Measurements from ENCODE around the gene FUT4.

Gene FUT4

DNA sequence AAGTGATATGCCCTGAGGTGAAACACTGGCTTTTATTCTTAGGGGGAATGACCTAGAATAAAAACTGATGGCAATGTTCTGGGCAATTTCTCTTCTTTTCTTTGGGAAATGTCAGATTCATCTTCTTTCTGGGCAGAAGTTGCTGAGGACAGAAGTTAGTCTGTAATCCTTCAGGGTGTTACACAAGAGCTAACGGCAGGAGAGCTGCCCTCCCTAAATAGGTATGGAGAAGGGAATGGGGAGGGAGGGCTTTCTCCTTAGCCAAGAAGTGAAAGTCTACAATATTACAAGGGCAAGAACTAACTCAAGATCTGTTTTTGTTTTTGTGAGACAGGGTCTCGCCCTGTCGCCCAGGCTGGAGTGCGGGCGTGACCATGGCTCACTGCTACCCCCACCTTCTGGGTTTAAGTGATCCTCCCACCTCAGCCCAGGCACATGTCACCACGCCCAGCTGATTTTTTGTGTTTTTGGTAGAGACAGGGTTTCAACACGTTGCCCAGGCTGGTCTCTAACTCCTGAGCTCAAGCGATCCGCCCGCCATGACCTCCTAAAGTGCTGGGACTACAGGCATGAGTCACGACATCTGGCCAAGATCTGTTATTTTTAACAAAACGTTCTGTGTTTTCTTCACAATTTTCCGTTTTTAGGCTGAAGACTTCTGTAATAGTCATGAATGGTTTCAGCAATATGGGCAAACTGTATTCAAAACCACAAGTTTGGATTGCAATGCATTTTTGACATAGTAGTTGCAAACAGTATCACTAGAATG lies 30.7 kb downstream of the FUT4 start:
- Mint-ChIP-seq H3K27ac (no peak overlapping the region), H3K36me3 (ENCODE audit: low read depth) (no peaks in the 10 kb centered on the region), H3K9me3 (peaks cover 5% of the 10 kb centered on the region), H3K27me3 (ENCODE audit: low read depth) (peaks cover 5% of the 10 kb centered on the region), H3K4me3 (no peak overlapping the region), H3K4me1 (no peaks in the 10 kb centered on the region)
- TF ChIP-seq, protein P1, sequence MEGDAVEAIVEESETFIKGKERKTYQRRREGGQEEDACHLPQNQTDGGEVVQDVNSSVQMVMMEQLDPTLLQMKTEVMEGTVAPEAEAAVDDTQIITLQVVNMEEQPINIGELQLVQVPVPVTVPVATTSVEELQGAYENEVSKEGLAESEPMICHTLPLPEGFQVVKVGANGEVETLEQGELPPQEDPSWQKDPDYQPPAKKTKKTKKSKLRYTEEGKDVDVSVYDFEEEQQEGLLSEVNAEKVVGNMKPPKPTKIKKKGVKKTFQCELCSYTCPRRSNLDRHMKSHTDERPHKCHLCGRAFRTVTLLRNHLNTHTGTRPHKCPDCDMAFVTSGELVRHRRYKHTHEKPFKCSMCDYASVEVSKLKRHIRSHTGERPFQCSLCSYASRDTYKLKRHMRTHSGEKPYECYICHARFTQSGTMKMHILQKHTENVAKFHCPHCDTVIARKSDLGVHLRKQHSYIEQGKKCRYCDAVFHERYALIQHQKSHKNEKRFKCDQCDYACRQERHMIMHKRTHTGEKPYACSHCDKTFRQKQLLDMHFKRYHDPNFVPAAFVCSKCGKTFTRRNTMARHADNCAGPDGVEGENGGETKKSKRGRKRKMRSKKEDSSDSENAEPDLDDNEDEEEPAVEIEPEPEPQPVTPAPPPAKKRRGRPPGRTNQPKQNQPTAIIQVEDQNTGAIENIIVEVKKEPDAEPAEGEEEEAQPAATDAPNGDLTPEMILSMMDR (IDR thresholded peaks at IDR 0.05; ENCODE audit: unreplicated experiment in 3 of 3) = no peak

DNA sequence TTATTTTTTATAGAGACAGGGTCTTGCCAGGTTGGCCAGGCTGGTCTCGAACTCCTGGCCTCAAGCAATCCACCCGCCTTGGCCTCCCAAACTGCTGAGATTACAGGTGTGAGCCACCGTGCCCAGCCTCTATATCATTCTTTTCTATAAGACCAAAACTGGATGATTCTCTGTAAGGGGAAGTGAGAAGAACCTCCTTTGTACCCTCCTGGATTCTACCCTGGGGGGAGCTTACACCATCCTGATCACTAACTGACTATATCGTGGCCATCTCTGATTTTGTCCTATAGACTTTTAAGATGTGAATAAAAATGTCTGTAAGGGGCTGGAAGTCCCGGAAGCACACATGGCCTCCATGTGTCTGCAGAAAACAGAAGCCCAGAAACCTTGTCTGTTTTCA lies 32.6 kb downstream of the FUT4 start:
- H3K27me3 Mint-ChIP-seq (ENCODE audit: low read depth) = peaks cover 5% of the 10 kb centered on the region

GRCh38 chr11:94577841-94578240 lies 34.1 kb downstream of the FUT4 start:
- peaks cover 5% of the 10 kb centered on the region for H3K27me3 Mint-ChIP-seq (ENCODE audit: low read depth)
- H3K4me3 Mint-ChIP-seq = no peak overlapping the region
- no peak overlapping the region for H3K27ac Mint-ChIP-seq
- TF ChIP-seq, protein P1 (IDR thresholded peaks at IDR 0.05; ENCODE audit: unreplicated experiment in 3 of 3) = no peak
- no peaks in the 10 kb centered on the region for H3K36me3 Mint-ChIP-seq (ENCODE audit: low read depth)
- H3K9me3 Mint-ChIP-seq = peaks cover under 1% of the 10 kb centered on the region
- no peaks in the 10 kb centered on the region for H3K4me1 Mint-ChIP-seq

More for the DNA sequence above, 32.6 kb downstream of the FUT4 start:
- TF ChIP-seq, protein P1 (IDR thresholded peaks at IDR 0.05; ENCODE audit: unreplicated experiment in 3 of 3) = no peak
- Mint-ChIP-seq H3K36me3 (ENCODE audit: low read depth) (no peaks in the 10 kb centered on the region), H3K9me3 (peaks cover 5% of the 10 kb centered on the region), H3K4me1 (no peaks in the 10 kb centered on the region), H3K27ac (no peak overlapping the region), H3K4me3 (no peak overlapping the region)

DNA sequence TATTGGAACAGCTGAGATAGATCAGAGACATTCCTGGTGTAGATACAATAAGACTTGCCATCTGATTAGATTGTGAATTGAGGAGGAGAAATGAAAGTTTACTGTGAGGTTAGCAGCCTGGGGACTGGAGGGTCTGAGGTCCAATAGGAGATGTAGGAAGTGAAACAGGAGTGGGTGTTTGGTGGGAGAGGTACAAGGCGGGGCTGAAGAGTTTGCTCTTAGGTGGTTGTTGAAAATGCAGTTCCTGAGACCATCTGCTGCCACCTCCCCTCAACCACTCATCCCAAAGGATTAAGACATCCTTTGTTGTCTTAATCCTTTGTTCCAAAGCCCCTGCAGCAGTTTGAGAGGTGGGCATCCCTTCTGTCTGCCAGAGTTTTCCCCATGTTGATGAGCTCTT lies 38.2 kb downstream of the FUT4 start:
- Mint-ChIP-seq H3K9me3 (no peaks in the 10 kb centered on the region), H3K36me3 (ENCODE audit: low read depth) (no peaks in the 10 kb centered on the region), H3K27ac (no peak overlapping the region), H3K27me3 (ENCODE audit: low read depth) (no peaks in the 10 kb centered on the region), H3K4me3 (no peak overlapping the region), H3K4me1 (no peaks in the 10 kb centered on the region)
- TF ChIP-seq, protein P1 (IDR thresholded peaks at IDR 0.05; ENCODE audit: unreplicated experiment in 3 of 3) = no peak

GRCh38 chr11:94583213-94583865 lies 39.6 kb downstream of the FUT4 start:
- H3K27ac Mint-ChIP-seq = no peak overlapping the region
- H3K4me1 Mint-ChIP-seq = no peaks in the 10 kb centered on the region
- TF ChIP-seq, protein P1 (IDR thresholded peaks at IDR 0.05; ENCODE audit: unreplicated experiment in 3 of 3) = no peak
- H3K9me3 Mint-ChIP-seq = no peaks in the 10 kb centered on the region
- H3K36me3 Mint-ChIP-seq (ENCODE audit: low read depth) = no peaks in the 10 kb centered on the region
- no peak overlapping the region for H3K4me3 Mint-ChIP-seq
- no peaks in the 10 kb centered on the region for H3K27me3 Mint-ChIP-seq (ENCODE audit: low read depth)
